ENCODE data around the gene TERC. TPM values are rescaled to one million over a fixed set of nuclear protein-coding genes. Genes with fewer than 3 reads are reported as not detected.

Gene TERC
- total RNA-seq, 1 experiment from 2014 or later, result 47.0 TPM

GRCh38 chr3:169754711-169755110, 10.1 kb downstream of the TERC start:
- no peak for DNase-seq (ENCODE audit: low read depth, low spot score)
- H3K4me2 ChIP-seq (ENCODE audit: low read length), result no peak overlapping the region
- ChIA-PET RAD21 (ENCODE audit: low non-redundant PET in 1 of 2, low total read pairs in 2 of 2, uncharacterized antibody in 2 of 2, unreplicated experiment in 2 of 2) (no interaction called here), CTCF (no interaction called here), POLR2A (interaction anchor here (0.8 kb wide), 1 partner anchor 10 kb away, joined by 3 read pairs; the partner anchor contains the start of gene TERC)
- TF ChIP-seq, protein P1, sequence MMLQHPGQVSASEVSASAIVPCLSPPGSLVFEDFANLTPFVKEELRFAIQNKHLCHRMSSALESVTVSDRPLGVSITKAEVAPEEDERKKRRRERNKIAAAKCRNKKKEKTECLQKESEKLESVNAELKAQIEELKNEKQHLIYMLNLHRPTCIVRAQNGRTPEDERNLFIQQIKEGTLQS (IDR thresholded peaks at IDR 0.05), result no peak
- TF ChIP-seq EGR1 (IDR thresholded peaks at IDR 0.05; ENCODE audit: low read depth) (no peak), ZFX (IDR thresholded peaks at IDR 0.05) (no peak), JUND (IDR thresholded peaks at IDR 0.05) (no peak), SP1 (IDR thresholded peaks at IDR 0.05; ENCODE audit: low read depth) (no peak), ELF1 (IDR thresholded peaks at IDR 0.05; ENCODE audit: borderline replicate concordance, low read depth) (no peak), SRF (IDR thresholded peaks at IDR 0.05; ENCODE audit: low read depth) (no peak), POLR2AphosphoS5 (IDR thresholded peaks at IDR 0.05; ENCODE audit: low read depth, low read length) (no peak), CBX3 (IDR thresholded peaks at IDR 0.05; ENCODE audit: low read depth) (no peak), CEBPB (IDR thresholded peaks at IDR 0.05; ENCODE audit: low read depth) (no peak), YY1 (IDR thresholded peaks at IDR 0.05; ENCODE audit: extremely low read depth, insufficient replicate concordance, low read depth, low read length) (no peak), EZH2phosphoT487 (IDR thresholded peaks at IDR 0.05; ENCODE audit: borderline replicate concordance) (no peak), SIN3A (IDR thresholded peaks at IDR 0.05; ENCODE audit: low read depth) (no peak), ZBTB33 (IDR thresholded peaks at IDR 0.05; ENCODE audit: extremely low read depth, insufficient replicate concordance, low read length) (no peak), ZNF274 (IDR thresholded peaks at IDR 0.05; ENCODE audit: low read depth, low read length) (no peak), EZH2 (IDR thresholded peaks at IDR 0.05) (no peak), TCF7L2 (IDR thresholded peaks at IDR 0.05; ENCODE audit: borderline replicate concordance, extremely low read depth, insufficient read depth, insufficient read length) (no peak)
- TF ChIP-seq, protein P2, sequence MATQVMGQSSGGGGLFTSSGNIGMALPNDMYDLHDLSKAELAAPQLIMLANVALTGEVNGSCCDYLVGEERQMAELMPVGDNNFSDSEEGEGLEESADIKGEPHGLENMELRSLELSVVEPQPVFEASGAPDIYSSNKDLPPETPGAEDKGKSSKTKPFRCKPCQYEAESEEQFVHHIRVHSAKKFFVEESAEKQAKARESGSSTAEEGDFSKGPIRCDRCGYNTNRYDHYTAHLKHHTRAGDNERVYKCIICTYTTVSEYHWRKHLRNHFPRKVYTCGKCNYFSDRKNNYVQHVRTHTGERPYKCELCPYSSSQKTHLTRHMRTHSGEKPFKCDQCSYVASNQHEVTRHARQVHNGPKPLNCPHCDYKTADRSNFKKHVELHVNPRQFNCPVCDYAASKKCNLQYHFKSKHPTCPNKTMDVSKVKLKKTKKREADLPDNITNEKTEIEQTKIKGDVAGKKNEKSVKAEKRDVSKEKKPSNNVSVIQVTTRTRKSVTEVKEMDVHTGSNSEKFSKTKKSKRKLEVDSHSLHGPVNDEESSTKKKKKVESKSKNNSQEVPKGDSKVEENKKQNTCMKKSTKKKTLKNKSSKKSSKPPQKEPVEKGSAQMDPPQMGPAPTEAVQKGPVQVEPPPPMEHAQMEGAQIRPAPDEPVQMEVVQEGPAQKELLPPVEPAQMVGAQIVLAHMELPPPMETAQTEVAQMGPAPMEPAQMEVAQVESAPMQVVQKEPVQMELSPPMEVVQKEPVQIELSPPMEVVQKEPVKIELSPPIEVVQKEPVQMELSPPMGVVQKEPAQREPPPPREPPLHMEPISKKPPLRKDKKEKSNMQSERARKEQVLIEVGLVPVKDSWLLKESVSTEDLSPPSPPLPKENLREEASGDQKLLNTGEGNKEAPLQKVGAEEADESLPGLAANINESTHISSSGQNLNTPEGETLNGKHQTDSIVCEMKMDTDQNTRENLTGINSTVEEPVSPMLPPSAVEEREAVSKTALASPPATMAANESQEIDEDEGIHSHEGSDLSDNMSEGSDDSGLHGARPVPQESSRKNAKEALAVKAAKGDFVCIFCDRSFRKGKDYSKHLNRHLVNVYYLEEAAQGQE (IDR thresholded peaks at IDR 0.05; ENCODE audit: low read depth), result no peak
- no peaks in the 10 kb centered on the region for H3K4me1 ChIP-seq (ENCODE audit: control insufficient read depth in 1 of 2, insufficient read depth in 2 of 2, low read length in 2 of 2)
- no peaks in the 10 kb centered on the region for H3K36me3 ChIP-seq (ENCODE audit: control insufficient read depth in 1 of 2, insufficient read depth in 2 of 2, low read length in 2 of 2)
- ATAC-seq, result no peak
- no peak overlapping the region for H3K4me3 ChIP-seq (replicated peaks in 1 of 2; ENCODE audit: low read depth in 1 of 2, low read length in 2 of 2)
- no peak overlapping the region for H2AFZ ChIP-seq (ENCODE audit: low read depth, low read length, poor library complexity, severe bottlenecking)
- no peaks in the 10 kb centered on the region for H3K27me3 ChIP-seq (ENCODE audit: insufficient read depth, low read length)
- H3K27ac ChIP-seq (ENCODE audit: low read depth, low read length), result no peak overlapping the region
- intact Hi-C loops (cut with micrococcal nuclease), result no loop called here
- no TSS peak for BruUV-seq (replicated peaks)
- H3K9me2 ChIP-seq (ENCODE audit: insufficient read depth), result no peaks in the 10 kb centered on the region
- H3K9ac ChIP-seq (ENCODE audit: low read length), result no peak overlapping the region
- no peaks in the 10 kb centered on the region for H3K79me2 ChIP-seq (ENCODE audit: insufficient read depth, low read length)
- H3K9me3 ChIP-seq (ENCODE audit: control insufficient read depth in 1 of 2, insufficient read depth in 1 of 2, low read depth in 1 of 2, low read length in 2 of 2), result no peaks in the 10 kb centered on the region
- H4K20me1 ChIP-seq (ENCODE audit: insufficient read depth), result no peaks in the 10 kb centered on the region
